Measurements from ENCODE around the gene APOA1. TPM values are rescaled to one million over a fixed set of nuclear protein-coding genes. Genes with fewer than 3 reads are reported as not detected.
A peak's percentile ranks its signal among the peaks of the same experiment; 100 is the strongest.

The APOA1 gene
- total RNA-seq, 2 experiments from 2014 or later: 0.23 to 0.25 TPM

- DNase-seq: no peak
- Mint-ChIP-seq H3K4me3 (no peak overlapping the region), H3K27me3 (peaks cover 12% of the 10 kb centered on the region), H3K4me1 (peaks cover 2% of the 10 kb centered on the region), H3K27ac (no peak overlapping the region), H3K36me3 (ENCODE audit: low read depth) (no peaks in the 10 kb centered on the region), H3K9me3 (no peaks in the 10 kb centered on the region)
- CTCF ChIA-PET: no interaction called here
- POLR2A ChIA-PET: no interaction called here
Observed at GRCh38 chr11:116796548-116796947, 40.9 kb downstream of the APOA1 start.

DNA sequence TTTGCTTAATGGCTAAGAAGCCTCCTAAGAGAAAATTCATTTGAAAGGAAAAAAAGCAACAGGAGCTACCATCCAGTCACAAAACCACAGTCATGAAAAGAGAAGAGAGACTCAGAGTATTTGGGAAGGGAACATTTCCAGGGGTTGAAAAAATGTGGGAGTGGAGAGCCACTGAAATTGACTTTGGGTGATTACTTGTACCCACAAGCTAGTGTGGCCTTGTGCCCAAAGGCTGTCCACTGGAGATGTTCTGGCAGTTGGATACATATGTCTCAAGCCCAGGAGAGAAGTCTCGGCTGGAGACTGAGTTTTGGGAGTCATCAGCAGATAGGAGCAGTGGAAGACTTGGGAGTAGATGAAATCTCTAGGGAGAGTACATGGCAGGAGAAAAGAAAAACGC lies 42.6 kb downstream of the APOA1 start:
- Mint-ChIP-seq H3K9me3 (no peaks in the 10 kb centered on the region), H3K4me3 (no peak overlapping the region), H3K27ac (no peak overlapping the region), H3K27me3 (peaks cover 7% of the 10 kb centered on the region), H3K36me3 (ENCODE audit: low read depth) (no peaks in the 10 kb centered on the region), H3K4me1 (peaks cover 9% of the 10 kb centered on the region)
- ChIA-PET CTCF (no interaction called here), POLR2A (interaction anchor here (0.6 kb wide), 1 partner anchor 16 kb away, joined by 3 read pairs; no protein-coding TSS in a partner anchor)
- DNase-seq: no peak

GRCh38 chr11:116793772-116794097 lies 43.7 kb downstream of the APOA1 start:
- POLR2A ChIA-PET: no interaction called here
- DNase-seq: no peak
- no peak overlapping the region for H3K27ac Mint-ChIP-seq
- H3K36me3 Mint-ChIP-seq (ENCODE audit: low read depth): no peaks in the 10 kb centered on the region
- CTCF ChIA-PET: interaction anchor here (0.8 to 4.4 kb wide), 2 partner anchors 42 to 431 kb away, joined by 4 to 33 read pairs; no protein-coding TSS in a partner anchor
- no peaks in the 10 kb centered on the region for H3K9me3 Mint-ChIP-seq
- peaks cover 3% of the 10 kb centered on the region for H3K27me3 Mint-ChIP-seq
- H3K4me3 Mint-ChIP-seq: no peak overlapping the region
- peaks cover 10% of the 10 kb centered on the region for H3K4me1 Mint-ChIP-seq

- POLR2A ChIA-PET: no interaction called here
- Mint-ChIP-seq H3K4me1 (peaks cover 16% of the 10 kb centered on the region), H3K9me3 (no peaks in the 10 kb centered on the region)
Observed at GRCh38 chr11:116792869-116793771, 44.3 kb downstream of the APOA1 start.

DNA sequence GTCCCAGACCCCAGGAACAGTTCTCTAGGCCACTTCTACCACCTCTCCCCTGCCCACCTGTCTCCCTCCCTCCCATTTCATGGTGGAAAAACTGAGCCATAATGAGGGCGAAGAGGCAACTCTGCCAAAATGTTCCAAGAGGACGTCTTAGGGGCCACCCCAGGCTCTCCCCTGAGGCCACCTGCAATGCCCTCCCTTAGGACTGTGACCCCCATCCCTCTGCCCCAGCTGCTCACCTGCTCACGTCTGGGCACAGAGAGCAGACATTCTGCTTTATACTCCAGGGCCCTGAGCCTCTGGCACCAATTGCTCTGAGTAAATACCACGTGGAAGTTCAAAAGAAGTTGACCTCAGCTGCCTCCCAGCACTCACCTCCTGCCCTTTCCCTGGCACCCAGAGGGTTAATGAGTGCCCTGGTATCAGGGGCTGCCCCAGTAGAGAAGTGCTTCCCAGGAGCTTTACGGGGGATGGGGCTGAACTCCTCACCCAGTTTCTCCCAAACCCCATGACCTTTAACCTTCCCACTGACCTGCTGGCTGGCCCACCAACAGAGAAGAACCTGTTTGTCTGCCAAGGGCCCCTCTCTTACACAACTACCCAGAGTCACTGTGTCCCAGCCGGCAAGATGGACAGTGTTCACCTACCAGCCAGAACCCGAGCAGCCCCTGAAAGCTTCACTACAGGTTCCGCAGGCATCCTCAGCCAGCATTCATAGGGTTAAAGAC lies 45.1 kb downstream of the APOA1 start:
- ChIA-PET CTCF (interaction anchor here (0.9 to 4.4 kb wide), 6 partner anchors 9 to 352 kb away, joined by 3 to 33 read pairs (median 8); partner anchors contain the start of gene PAFAH1B2), POLR2A (no interaction called here)
- H3K27me3 Mint-ChIP-seq: no peaks in the 10 kb centered on the region
- H3K4me3 Mint-ChIP-seq: no peak overlapping the region
- H3K27ac Mint-ChIP-seq: no peak overlapping the region
- DNase-seq: no peak
- no peaks in the 10 kb centered on the region for H3K9me3 Mint-ChIP-seq
- H3K4me1 Mint-ChIP-seq: peaks cover 18% of the 10 kb centered on the region
- no peaks in the 10 kb centered on the region for H3K36me3 Mint-ChIP-seq (ENCODE audit: low read depth)

More at GRCh38 chr11:116792869-116793771, 44.3 kb downstream of the APOA1 start:
- Mint-ChIP-seq H3K4me3 (no peak overlapping the region), H3K27ac (no peak overlapping the region), H3K36me3 (ENCODE audit: low read depth) (no peaks in the 10 kb centered on the region), H3K27me3 (no peaks in the 10 kb centered on the region)
- DNase-seq: no peak
- CTCF ChIA-PET: interaction anchor here (0.5 to 4.4 kb wide), 4 partner anchors 42 to 432 kb away, joined by 3 to 33 read pairs (median 4); no protein-coding TSS in a partner anchor

DNA sequence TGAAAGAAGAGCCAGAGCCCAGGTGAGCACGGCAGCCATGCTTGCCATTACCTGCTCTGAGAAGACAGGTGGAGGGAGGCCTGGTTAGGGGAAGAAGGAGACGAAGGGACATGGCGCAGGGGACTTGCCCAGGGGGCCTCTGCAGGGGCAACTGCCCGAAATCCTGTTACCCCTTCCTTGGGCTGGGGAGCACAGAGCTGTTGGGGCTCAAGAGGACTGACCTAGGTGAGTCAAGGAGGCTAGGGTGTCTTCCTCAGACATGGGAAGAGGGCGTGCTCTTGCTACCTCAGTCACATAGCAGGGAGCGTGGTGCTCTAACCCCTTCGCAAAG lies 45.6 kb downstream of the APOA1 start, which contains the start of gene APOA5:
Gene APOA5, minus strand, starts transcription at position 67 of the 331 bp plus-strand sequence. Its CDS starts 19 bp downstream, at position 48.
- DNase-seq: no peak
- CTCF ChIA-PET: interaction anchor here (0.6 to 4.4 kb wide), 21 partner anchors 8 to 435 kb away, joined by 3 to 33 read pairs (median 5); partner anchors contain the start of genes APOC3, PAFAH1B2 and SIK3
- no peak within 1 kb of the TSS for H3K4me3 Mint-ChIP-seq
- peak within 1 kb of the TSS; percentile 10 for H3K27ac Mint-ChIP-seq
- peaks cover 23% of the 10 kb centered on the region for H3K4me1 Mint-ChIP-seq
- no peaks in the 10 kb centered on the region for H3K27me3 Mint-ChIP-seq
- no peaks in the 10 kb centered on the region for H3K9me3 Mint-ChIP-seq
- POLR2A ChIA-PET: interaction anchor here (1.0 to 1.1 kb wide), 2 partner anchors 44 to 62 kb away, joined by 3 to 6 read pairs; no protein-coding TSS in a partner anchor
- peaks cover 5% of the 10 kb centered on the region for H3K36me3 Mint-ChIP-seq (ENCODE audit: low read depth)

- H3K4me3 Mint-ChIP-seq: no peak overlapping the region
- CTCF ChIA-PET: interaction anchor here (0.6 to 4.4 kb wide), 25 partner anchors 8 to 439 kb away, joined by 3 to 33 read pairs (median 4); partner anchors contain the start of genes APOC3, PAFAH1B2 and SIK3
Observed at GRCh38 chr11:116791002-116791812, 46.2 kb downstream of the APOA1 start.

GRCh38 chr11:116790167-116791001 lies 47.0 kb downstream of the APOA1 start:
- peaks cover 16% of the 10 kb centered on the region for H3K36me3 Mint-ChIP-seq (ENCODE audit: low read depth)
- POLR2A ChIA-PET: interaction anchor here (1.0 to 1.1 kb wide), 2 partner anchors 46 to 63 kb away, joined by 3 to 6 read pairs; no protein-coding TSS in a partner anchor
- no peaks in the 10 kb centered on the region for H3K9me3 Mint-ChIP-seq
- no peak overlapping the region for H3K4me3 Mint-ChIP-seq
- CTCF ChIA-PET: interaction anchor here (0.6 to 4.4 kb wide), 21 partner anchors 9 to 440 kb away, joined by 3 to 33 read pairs (median 4); partner anchors contain the start of genes APOC3, PAFAH1B2 and SIK3
- no peaks in the 10 kb centered on the region for H3K27me3 Mint-ChIP-seq
- DNase-seq: no peak
- no peak overlapping the region for H3K27ac Mint-ChIP-seq
- peaks cover 36% of the 10 kb centered on the region for H3K4me1 Mint-ChIP-seq

More at GRCh38 chr11:116791002-116791812, 46.2 kb downstream of the APOA1 start:
- H3K4me1 Mint-ChIP-seq: peaks cover 28% of the 10 kb centered on the region
- peak; percentile 76 for DNase-seq
- H3K27me3 Mint-ChIP-seq: no peaks in the 10 kb centered on the region
- peak overlapping the region; percentile 10 for H3K27ac Mint-ChIP-seq
- POLR2A ChIA-PET: interaction anchor here (1.0 to 1.1 kb wide), 2 partner anchors 45 to 63 kb away, joined by 3 to 6 read pairs; no protein-coding TSS in a partner anchor
- no peaks in the 10 kb centered on the region for H3K9me3 Mint-ChIP-seq
- peaks cover 8% of the 10 kb centered on the region for H3K36me3 Mint-ChIP-seq (ENCODE audit: low read depth)

DNA sequence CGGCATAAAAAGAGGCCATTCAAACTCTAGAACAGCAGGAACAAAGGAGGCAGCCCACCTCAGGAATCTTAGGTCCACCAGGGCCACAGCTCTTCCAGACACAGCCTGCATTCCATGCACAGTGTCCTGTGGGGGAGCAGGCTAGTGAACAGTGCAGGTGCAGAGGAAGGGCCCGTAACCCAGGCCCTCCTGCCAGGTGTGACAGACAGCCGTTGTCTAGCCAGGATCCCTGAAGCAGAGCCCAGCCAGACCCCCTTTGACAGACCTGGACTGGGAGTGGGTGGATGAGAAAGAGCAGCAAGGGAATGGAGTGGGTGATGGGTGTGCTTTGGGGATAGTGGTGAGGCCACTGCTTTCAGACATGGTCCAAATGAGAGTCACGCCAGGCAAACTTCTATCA lies 48.4 kb downstream of the APOA1 start:
- DNase-seq: no peak
- ChIA-PET POLR2A (no interaction called here), CTCF (interaction anchor here (0.6 to 1.3 kb wide), 2 partner anchors 26 to 64 kb away, joined by 3 to 4 read pairs; no protein-coding TSS in a partner anchor)
- peaks cover 42% of the 10 kb centered on the region for H3K4me1 Mint-ChIP-seq
- no peaks in the 10 kb centered on the region for H3K9me3 Mint-ChIP-seq
- peaks cover 30% of the 10 kb centered on the region for H3K36me3 Mint-ChIP-seq (ENCODE audit: low read depth)
- peak overlapping the region; percentile 92 for H3K27ac Mint-ChIP-seq
- no peaks in the 10 kb centered on the region for H3K27me3 Mint-ChIP-seq
- H3K4me3 Mint-ChIP-seq: peak overlapping the region; percentile 87

DNA sequence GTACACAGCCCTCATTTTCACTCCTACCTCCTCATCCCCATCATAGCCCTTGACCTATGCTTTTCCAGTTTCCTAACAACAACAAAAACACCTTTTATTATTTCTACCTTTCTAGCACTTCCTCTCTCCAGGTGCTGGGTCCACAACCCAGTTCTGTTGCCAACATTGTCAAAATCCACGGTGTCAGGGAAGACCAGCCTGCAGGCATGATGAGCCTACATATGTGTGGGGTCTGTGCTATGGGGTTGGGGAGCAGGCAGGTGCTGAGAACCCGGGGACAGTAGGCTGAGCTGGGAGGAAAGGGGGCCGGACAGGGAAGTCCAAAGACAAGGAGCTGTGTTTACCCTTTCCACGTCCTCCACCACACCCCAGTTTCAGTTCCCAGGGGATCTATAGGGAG lies 48.9 kb downstream of the APOA1 start:
- Mint-ChIP-seq H3K27ac (peak overlapping the region; percentile 92), H3K4me1 (peaks cover 40% of the 10 kb centered on the region), H3K4me3 (peak overlapping the region; percentile 87), H3K27me3 (no peaks in the 10 kb centered on the region), H3K9me3 (no peaks in the 10 kb centered on the region), H3K36me3 (ENCODE audit: low read depth) (peaks cover 31% of the 10 kb centered on the region)
- CTCF ChIA-PET: interaction anchor here (0.6 to 2.8 kb wide), 3 partner anchors 12 to 64 kb away, joined by 3 to 8 read pairs (median 4); no protein-coding TSS in a partner anchor
- DNase-seq: no peak
- POLR2A ChIA-PET: no interaction called here

DNA sequence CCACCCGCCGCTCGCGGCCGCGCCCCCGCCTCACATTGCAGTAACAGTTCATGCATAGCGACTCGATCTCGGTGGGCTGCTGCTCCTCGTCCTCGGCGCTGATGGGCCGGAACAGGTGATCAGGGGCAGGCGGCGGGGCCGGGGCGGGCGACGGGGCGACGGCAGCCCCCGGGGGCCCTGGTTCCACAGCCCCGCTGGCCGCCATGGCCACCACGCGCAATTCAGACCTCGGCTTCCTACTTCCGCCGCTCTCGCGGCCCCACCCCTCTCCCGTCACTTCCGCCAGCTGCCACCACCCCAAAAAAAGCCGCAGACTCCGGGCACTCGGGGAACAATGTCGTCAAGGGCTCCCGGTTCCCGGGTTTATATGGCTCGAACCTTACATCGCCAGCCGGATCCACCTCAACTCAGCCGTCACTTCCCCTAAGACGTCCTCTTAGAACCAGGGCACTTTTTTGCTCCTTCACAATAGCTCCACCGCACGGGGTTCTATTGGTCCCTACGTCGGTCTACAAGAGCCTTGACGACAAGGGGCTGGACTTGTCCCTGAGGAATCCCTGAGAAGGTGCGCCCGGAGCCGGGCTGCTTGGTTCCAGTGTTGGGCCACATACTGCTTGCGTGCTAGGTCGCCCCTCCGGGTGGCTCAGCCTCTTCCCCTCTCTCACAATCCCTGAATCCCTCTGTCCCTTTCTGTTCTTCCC lies 49.5 kb downstream of the APOA1 start, which contains the start of gene ZPR1:
Gene ZPR1, minus strand, starts transcription at position 238 of the 701 bp plus-strand sequence. Its CDS starts 33 bp downstream, at position 205.
- ChIA-PET CTCF (interaction anchor here (0.6 to 2.8 kb wide), 7 partner anchors 11 to 314 kb away, joined by 3 to 15 read pairs (median 3); partner anchors contain the start of gene BUD13), POLR2A (interaction anchor here (0.6 to 0.7 kb wide), 2 partner anchors 64 to 311 kb away, joined by 4 to 5 read pairs; no protein-coding TSS in a partner anchor)
- peaks cover 43% of the 10 kb centered on the region for H3K4me1 Mint-ChIP-seq

More for the DNA sequence above, 49.5 kb downstream of the APOA1 start, which contains the start of gene ZPR1:
- no peaks in the 10 kb centered on the region for H3K27me3 Mint-ChIP-seq
- DNase-seq: peak; percentile 88
- peaks cover 37% of the 10 kb centered on the region for H3K36me3 Mint-ChIP-seq (ENCODE audit: low read depth)
- H3K27ac Mint-ChIP-seq: peak within 1 kb of the TSS; percentile 92
- peak within 1 kb of the TSS; percentile 87 for H3K4me3 Mint-ChIP-seq
- no peaks in the 10 kb centered on the region for H3K9me3 Mint-ChIP-seq
